SKM-1 treated with dmso at 0.1 percent for 144 hours (cell line): ENCODE results near the gene NDUFV1.
A peak's percentile ranks its signal among the peaks of the same experiment; 100 is the strongest.
"Not testable (repeated sequence)": the region's sequence is repeated elsewhere in the genome, so short reads cannot be mapped to it uniquely, and the experiment has no call there.

ENCODE experiments used
- DNase-seq: peaks from one replicate; lab custom pipeline; 2025; ENCODE audit not compliant: unreplicated experiment; lab: John Stamatoyannopoulos, UW

NDUFV1 gene

DNA sequence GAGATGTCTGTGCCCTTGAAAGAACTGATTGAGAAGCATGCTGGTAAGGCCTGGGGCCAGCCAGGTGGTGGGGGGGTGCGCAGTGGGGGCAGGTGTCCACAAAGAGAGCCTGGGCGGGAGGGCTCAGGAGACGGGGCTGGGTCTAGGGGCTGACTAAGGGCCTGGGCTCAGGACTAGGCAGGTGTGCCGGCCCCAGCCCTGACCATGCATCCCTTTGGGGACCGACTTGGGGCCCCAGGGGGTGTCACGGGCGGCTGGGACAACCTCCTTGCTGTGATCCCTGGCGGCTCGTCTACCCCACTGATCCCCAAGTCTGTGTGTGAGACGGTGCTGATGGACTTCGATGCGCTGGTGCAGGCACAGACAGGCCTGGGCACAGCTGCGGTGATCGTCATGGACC, 4.4 kb downstream of the NDUFV1 start:
- DNase-seq, result no peak

DNA sequence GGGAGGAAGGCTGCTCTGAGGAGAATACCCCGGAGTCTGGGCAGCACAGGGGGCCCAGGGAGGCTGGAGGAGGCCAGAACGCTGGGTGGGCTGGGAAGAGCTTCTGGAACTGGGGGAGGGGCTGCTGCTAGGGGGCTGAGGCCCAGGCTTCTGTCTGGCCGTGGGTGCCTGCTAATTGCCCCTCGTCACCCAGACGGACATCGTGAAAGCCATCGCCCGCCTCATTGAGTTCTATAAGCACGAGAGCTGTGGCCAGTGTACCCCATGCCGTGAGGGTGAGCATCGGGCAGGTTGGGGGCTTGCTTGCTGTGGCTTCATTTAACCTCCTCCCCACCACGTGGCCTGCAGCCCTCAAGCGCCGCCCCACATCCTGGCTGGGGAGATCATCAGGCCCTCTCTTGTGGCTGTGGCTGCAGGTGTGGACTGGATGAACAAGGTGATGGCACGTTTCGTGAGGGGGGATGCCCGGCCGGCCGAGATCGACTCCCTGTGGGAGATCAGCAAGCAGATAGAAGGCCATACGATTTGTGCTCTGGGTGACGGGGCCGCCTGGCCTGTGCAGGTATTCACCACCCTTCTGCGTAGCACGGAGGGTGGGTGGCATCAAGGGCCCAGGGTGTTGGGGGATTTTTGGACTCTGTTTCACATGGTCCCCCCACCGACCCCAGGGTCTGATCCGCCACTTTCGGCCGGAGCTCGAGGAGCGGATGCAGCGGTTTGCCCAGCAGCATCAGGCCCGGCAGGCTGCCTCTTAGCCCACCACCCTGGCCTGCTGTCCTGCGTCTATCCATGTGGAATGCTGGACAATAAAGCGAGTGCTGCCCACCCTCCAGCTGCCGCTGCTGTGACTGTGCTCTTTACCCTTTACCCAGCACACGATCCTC, 5.2 kb downstream of the NDUFV1 start:
- DNase-seq, result no peak

GRCh38 chr11:67612751-67613150, 6.0 kb downstream of the NDUFV1 start:
- DNase-seq, result no peak

GRCh38 chr11:67613313-67613959, 6.7 kb downstream of the NDUFV1 start:
- DNase-seq, result no peak

DNA sequence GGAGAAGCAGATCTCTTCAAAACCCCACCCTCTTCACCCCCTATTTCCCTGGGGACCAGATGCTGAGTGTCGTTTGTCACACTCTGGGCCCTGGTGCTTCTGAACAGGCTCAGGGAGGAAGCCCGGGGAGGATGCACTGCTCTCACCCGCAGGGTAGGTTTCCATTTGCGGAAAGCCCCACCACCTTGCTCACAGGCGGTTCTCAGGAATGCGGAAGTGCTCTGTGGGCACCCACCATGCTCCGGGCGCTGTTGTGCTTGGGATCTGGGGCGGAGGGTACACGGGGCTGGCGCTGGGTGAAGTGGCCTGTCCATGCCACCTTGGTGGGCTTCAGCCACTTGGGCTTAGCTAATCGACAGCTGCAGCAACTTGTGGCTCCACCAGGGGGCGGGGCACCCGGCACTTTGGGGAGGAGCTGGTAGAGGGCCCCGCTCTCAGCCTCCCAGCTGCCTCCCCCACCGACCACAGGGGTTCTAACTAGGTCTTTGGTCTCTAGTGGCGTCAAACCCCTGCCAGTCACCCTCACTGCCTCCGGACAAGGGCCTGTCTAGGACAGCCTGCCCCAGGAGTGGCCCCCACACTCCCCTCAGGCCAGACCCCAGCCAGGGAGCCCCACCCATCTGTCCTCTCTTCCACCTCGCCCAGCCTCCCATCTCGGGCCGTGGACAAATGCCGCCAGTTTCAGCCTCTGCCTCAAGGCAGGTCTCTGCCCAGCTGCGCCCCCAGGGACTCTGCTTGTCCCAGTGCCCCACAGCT, 7.4 kb downstream of the NDUFV1 start:
- DNase-seq, result peak; percentile 63

- DNase-seq, result peak; percentile 44
These were observed 8.3 kb downstream of the NDUFV1 start for GRCh38 chr11:67614730-67615714.

- DNase-seq, result no peak
These were observed 9.1 kb downstream of the NDUFV1 start for GRCh38 chr11:67615728-67616430.

DNA sequence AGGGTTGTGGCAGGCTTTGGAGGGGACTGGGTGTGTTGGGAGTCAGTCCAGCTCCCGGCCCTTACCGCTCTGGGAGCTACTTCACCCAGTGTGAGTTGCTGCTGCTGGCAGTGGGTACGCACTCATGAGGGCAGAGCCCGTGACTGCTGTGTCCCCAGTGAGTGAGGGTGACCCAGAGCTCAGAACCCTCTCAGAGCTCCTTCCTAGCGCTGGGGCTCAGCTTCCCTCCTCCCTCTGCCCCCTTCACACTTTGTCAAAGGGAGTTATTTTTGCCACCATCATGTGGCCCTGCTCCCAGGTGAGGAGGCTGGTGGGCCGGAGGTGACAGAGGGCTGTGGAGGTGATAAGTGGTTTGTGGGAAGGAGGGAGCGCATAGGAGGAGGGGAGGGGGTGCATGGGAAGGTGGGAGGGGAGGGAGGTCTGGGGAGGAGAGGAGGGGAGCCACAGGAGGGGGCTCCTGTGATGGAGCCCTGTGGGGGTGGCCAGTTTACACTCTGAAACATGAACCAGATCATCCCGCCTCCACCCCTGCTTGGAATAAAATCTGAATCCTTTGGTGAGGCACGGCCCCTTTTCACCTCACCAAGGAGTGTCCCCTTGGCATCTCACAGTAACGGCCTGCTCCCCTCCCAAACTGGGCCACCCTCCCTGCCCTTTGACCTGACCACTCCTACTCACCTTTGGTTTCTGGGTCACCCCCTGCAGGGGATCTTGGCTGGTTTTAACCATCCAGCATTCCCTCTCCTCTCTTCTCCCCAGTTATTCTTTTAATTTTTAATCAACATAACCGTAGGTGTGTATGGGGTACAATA, 9.9 kb downstream of the NDUFV1 start:
- DNase-seq, result no peak

DNA sequence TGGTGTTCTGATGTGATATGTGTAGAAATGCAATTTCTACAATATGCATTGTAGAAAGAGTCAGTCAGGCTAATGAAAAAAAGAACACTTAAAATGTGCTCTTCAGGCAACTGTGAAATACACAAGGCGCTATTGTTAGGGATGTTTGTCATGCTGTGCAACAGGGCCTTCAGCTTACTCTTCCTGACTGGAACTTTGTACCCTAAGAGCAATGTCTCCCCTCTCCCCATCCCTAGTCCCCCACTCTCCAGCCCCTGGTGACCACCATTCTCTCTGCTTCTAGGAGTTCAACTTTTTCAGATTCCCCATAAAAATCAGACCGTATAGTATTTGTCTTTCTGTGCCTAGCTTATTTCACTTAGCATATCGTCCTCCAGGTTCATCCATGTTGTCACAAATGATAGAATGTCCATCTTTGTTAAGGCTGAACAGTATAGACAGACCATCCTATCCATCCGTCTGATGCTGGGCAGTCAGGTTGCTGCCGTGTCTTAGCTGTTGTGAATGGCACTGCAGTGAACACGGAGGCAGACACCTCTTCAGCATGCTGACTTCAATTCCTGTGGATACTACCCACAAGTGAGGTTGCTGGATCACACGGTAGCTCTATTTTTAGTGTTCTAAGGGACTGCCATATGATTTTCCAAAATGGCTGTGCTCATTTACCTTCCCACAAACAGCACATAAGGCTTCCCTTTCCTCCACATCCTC, 10.7 kb downstream of the NDUFV1 start:
- no peak for DNase-seq

DNA sequence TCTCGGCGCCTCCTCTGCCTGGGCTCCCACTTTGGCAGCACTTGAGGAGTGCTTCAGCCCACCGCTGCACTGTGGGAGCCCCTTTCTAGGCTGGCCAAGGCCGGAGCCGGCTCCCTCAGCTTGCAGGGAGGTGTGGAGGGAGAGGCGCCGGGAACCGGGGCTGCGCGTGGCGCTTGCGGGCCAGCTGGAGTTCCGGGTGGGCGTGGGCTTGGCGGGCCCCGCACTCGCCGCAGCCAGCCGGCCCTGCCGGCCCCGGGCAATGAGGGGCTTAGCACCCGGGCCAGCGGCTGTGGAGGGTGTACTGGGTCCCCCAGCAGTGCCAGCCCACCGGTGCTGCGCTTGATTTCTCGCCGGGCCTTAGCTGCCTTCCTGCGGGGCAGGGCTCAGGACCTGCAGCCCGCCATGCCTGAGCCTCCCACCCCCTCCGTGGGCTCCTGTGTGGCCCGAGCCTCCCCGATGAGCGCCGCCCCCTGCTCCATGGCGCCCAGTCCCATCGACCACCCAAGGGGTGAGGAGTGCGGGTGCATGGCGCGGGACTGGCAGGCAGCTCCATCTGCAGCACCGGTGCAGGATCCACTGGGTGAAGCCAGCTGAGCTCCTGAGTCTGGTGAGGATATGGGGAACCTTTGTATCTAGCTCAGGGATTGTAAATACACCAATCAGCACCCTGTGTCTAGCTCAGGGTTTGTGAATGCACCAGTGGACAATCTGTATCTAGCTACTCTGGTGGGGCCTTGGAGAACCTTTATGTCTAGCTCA, 12.3 kb downstream of the NDUFV1 start:
- not testable (repeated sequence) for DNase-seq

DNA sequence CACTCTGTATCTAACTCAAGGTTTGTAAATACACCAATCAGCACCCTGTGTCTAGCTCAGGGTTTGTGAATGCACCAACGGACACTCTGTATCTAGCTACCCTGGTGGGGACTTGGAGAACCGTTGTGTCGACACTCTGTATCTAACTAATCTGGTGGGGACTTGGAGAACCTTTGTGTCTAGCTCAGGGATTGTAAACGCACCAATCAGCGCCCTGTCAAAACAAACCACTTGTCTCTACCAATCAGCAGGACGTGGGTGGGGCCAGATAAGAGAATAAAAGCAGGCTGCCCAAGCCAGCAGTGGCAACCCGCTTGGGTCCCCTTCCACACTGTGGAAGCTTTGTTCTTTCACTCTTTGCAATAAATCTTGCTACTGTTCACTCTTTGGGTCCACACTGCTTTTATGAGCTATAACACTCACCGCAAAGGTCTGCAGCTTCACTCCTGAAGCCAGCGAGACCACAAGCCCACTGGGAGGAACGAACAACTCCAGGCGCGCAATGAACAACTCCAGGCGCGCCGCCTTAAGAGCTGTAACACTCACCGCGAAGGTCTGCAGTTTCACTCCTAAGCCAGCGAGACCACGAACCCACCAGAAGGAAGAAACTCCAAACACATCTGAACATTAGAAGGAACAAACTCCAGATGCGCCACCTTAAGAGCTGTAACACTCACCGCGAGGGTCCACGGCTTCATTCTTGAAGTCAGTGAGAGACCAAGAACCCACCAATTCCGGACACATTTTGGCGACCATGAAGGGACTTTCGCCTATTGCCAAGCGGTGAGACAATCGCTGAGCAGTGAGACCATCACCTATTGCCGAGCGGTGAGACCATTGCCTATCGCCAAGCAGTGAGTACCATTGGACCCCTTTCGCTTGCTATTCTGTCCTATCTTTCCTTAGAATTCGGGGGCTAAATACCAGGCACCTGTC, 13.2 kb downstream of the NDUFV1 start:
- not testable (repeated sequence) for DNase-seq

- DNase-seq, result not testable (repeated sequence)
These were observed 13.9 kb downstream of the NDUFV1 start for GRCh38 chr11:67620621-67621020.

DNA sequence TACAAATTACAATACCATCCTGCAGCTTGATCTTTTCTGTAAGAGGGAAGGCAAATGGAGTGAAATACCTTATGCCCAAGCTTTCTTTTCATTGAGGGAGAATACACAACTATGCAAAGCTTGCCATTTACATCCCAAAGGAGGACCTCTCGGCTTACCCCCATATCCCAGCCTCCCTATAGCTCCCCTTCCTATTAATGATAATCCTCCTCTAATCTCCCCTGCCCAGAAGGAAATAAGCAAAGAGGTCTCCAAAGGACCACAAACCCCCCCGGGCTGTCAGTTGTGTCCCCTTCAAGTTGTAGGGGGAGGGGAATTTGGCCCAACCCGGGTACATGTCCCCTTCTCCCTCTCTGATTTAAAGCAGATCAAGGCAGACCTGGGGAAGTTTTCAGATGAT, 15.2 kb downstream of the NDUFV1 start:
- not testable (repeated sequence) for DNase-seq

DNA sequence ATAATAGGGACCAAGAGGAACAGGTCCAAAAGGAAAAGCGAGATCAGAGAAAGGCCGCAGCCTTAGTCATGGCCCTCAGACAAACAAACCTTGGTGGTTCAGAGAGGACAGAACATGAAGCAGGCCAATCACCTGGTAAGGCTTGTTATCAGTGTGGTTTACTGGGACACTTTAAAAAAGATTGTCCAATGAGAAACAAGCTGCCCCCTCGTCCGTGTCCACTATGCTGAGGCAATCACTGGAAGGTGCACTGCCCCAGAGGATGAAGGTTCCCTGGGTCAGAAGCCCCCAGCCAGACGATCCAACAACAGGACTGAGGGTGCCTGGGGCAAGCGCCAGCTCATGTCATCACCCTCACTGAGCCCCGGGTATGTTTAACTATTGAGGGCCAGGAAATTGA, 16.2 kb downstream of the NDUFV1 start:
- not testable (repeated sequence) for DNase-seq

- DNase-seq, result not testable (repeated sequence)
These were observed 17.1 kb downstream of the NDUFV1 start for GRCh38 chr11:67623795-67624194.

DNA sequence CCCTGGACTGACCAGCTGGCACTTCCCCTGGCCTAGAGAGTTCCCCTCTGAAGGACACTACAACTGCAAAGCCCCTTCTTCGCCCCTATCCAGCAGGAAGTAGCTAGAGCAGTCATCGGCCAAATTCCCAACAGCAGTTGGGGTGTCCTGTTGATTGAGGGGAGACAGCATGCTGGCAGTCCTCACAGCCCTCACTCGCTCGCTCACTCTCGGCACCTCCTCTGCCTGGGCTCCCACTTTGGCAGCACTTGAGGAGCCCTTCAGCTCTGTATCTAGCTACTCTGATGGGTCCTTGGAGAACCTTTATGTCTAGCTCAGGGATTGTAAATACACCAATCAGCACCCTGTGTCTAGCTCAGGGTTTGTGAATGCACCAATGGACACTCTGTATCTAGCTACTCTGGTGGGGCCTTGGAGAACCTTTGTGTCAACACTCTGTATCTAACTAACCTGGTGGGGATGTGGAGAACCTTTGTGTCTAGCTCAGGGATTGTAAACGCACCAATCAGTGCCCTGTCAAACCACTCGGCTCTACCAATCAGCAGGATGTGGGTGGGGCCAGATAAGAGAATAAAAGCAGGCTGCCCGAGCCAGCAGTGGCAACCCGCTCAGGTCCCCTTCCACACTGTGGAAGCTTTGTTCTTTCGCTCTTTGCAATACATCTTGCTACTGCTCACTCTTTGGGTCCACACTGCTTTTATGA, 19.5 kb downstream of the NDUFV1 start:
- DNase-seq, result not testable (repeated sequence)
